Trophoblast cell (in vitro differentiated cells and primary cell): ENCODE measurements around the gene AXIN2.

ENCODE experiments used
- DNase-seq, 2 donors: peaks; one replicate each; pipeline ENCODE4 v3.0.0-alpha.2; 2016
- H2AFZ ChIP-seq: 2 replicates; pipeline ENCODE4 v1.6.1; 2013; ENCODE audit warnings: low read length, moderate library complexity, mild to moderate bottlenecking; ENCODE audit not compliant: insufficient read depth, poor library complexity
- H2AK5ac ChIP-seq: 2 replicates; pipeline ENCODE4 v1.6.1; 2013; ENCODE audit warnings: mild to moderate bottlenecking, low read length
- H2BK120ac ChIP-seq: 2 replicates; pipeline ENCODE4 v1.6.1; 2013; ENCODE audit warnings: low read length, mild to moderate bottlenecking, moderate library complexity; ENCODE audit not compliant: insufficient read depth, poor library complexity
- H2BK12ac ChIP-seq: 2 replicates; pipeline ENCODE4 v1.6.1; 2013; ENCODE audit warnings: mild to moderate bottlenecking, low read length, moderate library complexity
- H2BK5ac ChIP-seq: 2 replicates; pipeline ENCODE4 v1.6.1; 2013; ENCODE audit warnings: low read length, low read depth, moderate library complexity, mild to moderate bottlenecking; ENCODE audit not compliant: poor library complexity
- H3K14ac ChIP-seq: 2 replicates; pipeline ENCODE4 v1.6.1; 2013; ENCODE audit warnings: mild to moderate bottlenecking, low read length
- H3K18ac ChIP-seq: 2 replicates; pipeline ENCODE4 v1.6.1; 2013; ENCODE audit warnings: mild to moderate bottlenecking, low read length
- H3K23ac ChIP-seq: 2 replicates; pipeline ENCODE4 v1.6.1; 2013; ENCODE audit warnings: low read length
- H3K27ac ChIP-seq: 2 replicates; pipeline ENCODE4 v1.5.1; 2013; ENCODE audit warnings: low read depth, mild to moderate bottlenecking, inconsistent platforms, low read length, moderate library complexity
- H3K27me3 ChIP-seq: 2 replicates; pipeline ENCODE4 v1.6.1; 2013; ENCODE audit warnings: inconsistent platforms, mild to moderate bottlenecking, low read length, moderate library complexity; ENCODE audit not compliant: insufficient read depth
- H3K36me3 ChIP-seq, 2 experiments: 1 replicate in 1 of 2; 2 replicates in 1 of 2; pipeline ENCODE4 v1.6.1; 2013; ENCODE audit warnings: low read length in 2 of 2, mild to moderate bottlenecking in 2 of 2, moderate library complexity in 1 of 2; ENCODE audit not compliant: insufficient read depth in 2 of 2, control insufficient read depth in 1 of 2
- H3K4ac ChIP-seq: 2 replicates; pipeline ENCODE4 v1.6.1; 2013; ENCODE audit warnings: low read depth, mild to moderate bottlenecking, low read length, moderate library complexity
- H3K4me1 ChIP-seq, 2 experiments: 1 replicate in 1 of 2; 2 replicates in 1 of 2; pipeline ENCODE4 v1.6.1; 2013; ENCODE audit warnings: low read length in 2 of 2, mild to moderate bottlenecking in 2 of 2, moderate library complexity in 1 of 2; ENCODE audit not compliant: insufficient read depth in 2 of 2, control insufficient read depth in 1 of 2
- H3K4me2 ChIP-seq: 2 replicates; pipeline ENCODE4 v1.6.1; 2013; ENCODE audit warnings: inconsistent platforms, mild to moderate bottlenecking, low read length, moderate library complexity
- H3K4me3 ChIP-seq: 2 replicates; pipeline ENCODE4 v1.5.1; 2013; ENCODE audit warnings: mild to moderate bottlenecking, low read depth, low read length, inconsistent platforms
- H3K79me1 ChIP-seq: one replicate; pipeline ENCODE4 v1.6.1; 2013; ENCODE audit warnings: low read length
- H3K79me2 ChIP-seq: 2 replicates; pipeline ENCODE4 v1.6.1; 2013; ENCODE audit warnings: low read length, mild to moderate bottlenecking; ENCODE audit not compliant: control insufficient read depth, insufficient read depth, poor library complexity
- H3K9ac ChIP-seq: 2 replicates; pipeline ENCODE4 v1.6.1; 2013; ENCODE audit warnings: mild to moderate bottlenecking, low read length
- H3K9me3 ChIP-seq: 2 replicates; pipeline ENCODE4 v1.6.1; 2013; ENCODE audit warnings: low read depth, mild to moderate bottlenecking, control low read depth, inconsistent platforms, low read length; ENCODE audit not compliant: insufficient read depth
- H4K12ac ChIP-seq: 2 replicates; pipeline ENCODE4 v1.6.1; 2013; ENCODE audit warnings: low read depth, mild to moderate bottlenecking, low read length, moderate library complexity
- H4K8ac ChIP-seq: 2 replicates; pipeline ENCODE4 v1.6.1; 2013; ENCODE audit warnings: low read depth, mild to moderate bottlenecking, low read length, moderate library complexity
- H4K91ac ChIP-seq: one replicate; pipeline ENCODE4 v1.6.1; 2013; ENCODE audit warnings: low read depth, mild to moderate bottlenecking, low read length, moderate library complexity
- WGBS: extraction: QIAGEN DNeasy Blood & Tissue Kit; methylation state at CpG from one replicate; pipeline ENCODE4 v1.1.7; 2013; ENCODE audit warnings: missing lambda C conversion rate; ENCODE audit not compliant: insufficient read length, insufficient coverage; ENCODE audit errors: extremely low coverage; 5-methylcytosine and 5-hydroxymethylcytosine counted together

The AXIN2 gene

GRCh38 chr17:65504141-65504540 lies 57.3 kb downstream of the AXIN2 start:
- Histone ChIP-seq H3K79me2 (no peaks in the 10 kb centered on the region), H3K79me1 (no peaks in the 10 kb centered on the region), H3K27ac (no peak overlapping the region), H3K4me2 (no peak overlapping the region), H3K18ac (no peak overlapping the region), H2AFZ (no peak overlapping the region), H3K4me1 (no peaks in the 10 kb centered on the region), H3K4ac (no peak overlapping the region), H3K23ac (no peak overlapping the region), H3K9ac (no peak overlapping the region), H2BK12ac (no peak overlapping the region), H3K36me3 (no peaks in the 10 kb centered on the region), H3K27me3 (no peaks in the 10 kb centered on the region), H3K14ac (no peak overlapping the region), H3K4me3 (no peak overlapping the region), H2AK5ac (no peak overlapping the region), H3K9me3 (peaks cover 4% of the 10 kb centered on the region), H4K8ac (no peak overlapping the region), H4K91ac (no peak overlapping the region), H2BK120ac (no peak overlapping the region), H4K12ac (no peak overlapping the region), H2BK5ac (no peak overlapping the region)
- DNase-seq = no peak
- WGBS = no CpG with 5 or more reads among the region's 9 CpGs

GRCh38 chr17:65503557-65503956 lies 57.9 kb downstream of the AXIN2 start:
- H4K8ac ChIP-seq = no peak overlapping the region
- no peaks in the 10 kb centered on the region for H3K79me1 ChIP-seq
- no peaks in the 10 kb centered on the region for H3K36me3 ChIP-seq
- H4K12ac ChIP-seq = no peak overlapping the region
- no peak overlapping the region for H3K4me3 ChIP-seq
- H3K27me3 ChIP-seq = no peaks in the 10 kb centered on the region
- H3K4me2 ChIP-seq = no peak overlapping the region
- H3K18ac ChIP-seq = no peak overlapping the region
- no peak overlapping the region for H3K14ac ChIP-seq
- no CpG with 5 or more reads among the region's 9 CpGs for WGBS
- no peak overlapping the region for H3K9ac ChIP-seq
- no peak overlapping the region for H3K23ac ChIP-seq
- H3K9me3 ChIP-seq = peaks cover 4% of the 10 kb centered on the region
- H2BK120ac ChIP-seq = no peak overlapping the region
- no peak overlapping the region for H4K91ac ChIP-seq
- H2AK5ac ChIP-seq = no peak overlapping the region
- no peak overlapping the region for H2BK5ac ChIP-seq
- no peak overlapping the region for H3K27ac ChIP-seq
- DNase-seq = no peak
- no peaks in the 10 kb centered on the region for H3K79me2 ChIP-seq
- no peaks in the 10 kb centered on the region for H3K4me1 ChIP-seq
- no peak overlapping the region for H3K4ac ChIP-seq
- no peak overlapping the region for H2AFZ ChIP-seq
- H2BK12ac ChIP-seq = no peak overlapping the region

- Histone ChIP-seq H3K4me2 (no peak overlapping the region), H3K9me3 (peaks cover 4% of the 10 kb centered on the region), H3K4ac (no peak overlapping the region), H2BK120ac (no peak overlapping the region), H3K79me1 (no peaks in the 10 kb centered on the region), H2BK12ac (no peak overlapping the region), H3K9ac (no peak overlapping the region), H4K8ac (no peak overlapping the region), H3K36me3 (no peaks in the 10 kb centered on the region), H2BK5ac (no peak overlapping the region), H3K14ac (no peak overlapping the region), H3K4me3 (no peak overlapping the region), H3K27me3 (no peaks in the 10 kb centered on the region), H2AFZ (no peak overlapping the region), H3K27ac (no peak overlapping the region), H3K4me1 (no peaks in the 10 kb centered on the region), H2AK5ac (no peak overlapping the region), H3K79me2 (no peaks in the 10 kb centered on the region), H3K23ac (no peak overlapping the region), H4K91ac (no peak overlapping the region), H4K12ac (no peak overlapping the region), H3K18ac (no peak overlapping the region)
- no CpG with 5 or more reads among the region's 4 CpGs for WGBS
- no peak for DNase-seq
Observed at GRCh38 chr17:65498816-65499215, 62.6 kb downstream of the AXIN2 start.

- Histone ChIP-seq H3K27me3 (no peaks in the 10 kb centered on the region), H2BK120ac (no peak overlapping the region), H3K23ac (no peak overlapping the region), H3K4me3 (no peak overlapping the region), H3K9ac (no peak overlapping the region), H4K91ac (no peak overlapping the region), H3K27ac (no peak overlapping the region), H3K36me3 (no peaks in the 10 kb centered on the region), H3K14ac (no peak overlapping the region), H3K18ac (no peak overlapping the region), H3K79me2 (no peaks in the 10 kb centered on the region), H4K12ac (no peak overlapping the region), H2AFZ (no peak overlapping the region), H2AK5ac (no peak overlapping the region), H3K4me2 (no peak overlapping the region), H2BK12ac (no peak overlapping the region), H4K8ac (no peak overlapping the region), H3K9me3 (peaks cover 4% of the 10 kb centered on the region), H2BK5ac (no peak overlapping the region), H3K79me1 (no peaks in the 10 kb centered on the region), H3K4me1 (no peaks in the 10 kb centered on the region), H3K4ac (no peak overlapping the region)
- no CpG with 5 or more reads among the region's 9 CpGs for WGBS
- DNase-seq = no peak
Observed at GRCh38 chr17:65496801-65497200, 64.6 kb downstream of the AXIN2 start.
